Astrocyte of the spinal cord (primary cell): ENCODE results near the gene ZSCAN16.

Source experiments
- DNase-seq: peaks from one replicate; pipeline ENCODE4 v3.0.0; 2011; ENCODE audit warnings: low read depth, low spot score
- H3K4me3 ChIP-seq: 2 replicates; pipeline ENCODE4 v1.5.1; 2011; ENCODE audit warnings: low read depth, mild to moderate bottlenecking, low read length, moderate library complexity
- in situ Hi-C: cut with HindIII; loops from 2 replicates; pipeline ENCODE4 v1.10.0; 2017; ENCODE audit warnings: low sequenced_read_pairs
- TF ChIP-seq, protein P1 (sequence below): IDR thresholded peaks from 2 replicates; pipeline ENCODE4 v1.5.1; 2012; ENCODE audit warnings: low read depth, mild to moderate bottlenecking, low read length, inconsistent platforms

Gene ZSCAN16

DNA sequence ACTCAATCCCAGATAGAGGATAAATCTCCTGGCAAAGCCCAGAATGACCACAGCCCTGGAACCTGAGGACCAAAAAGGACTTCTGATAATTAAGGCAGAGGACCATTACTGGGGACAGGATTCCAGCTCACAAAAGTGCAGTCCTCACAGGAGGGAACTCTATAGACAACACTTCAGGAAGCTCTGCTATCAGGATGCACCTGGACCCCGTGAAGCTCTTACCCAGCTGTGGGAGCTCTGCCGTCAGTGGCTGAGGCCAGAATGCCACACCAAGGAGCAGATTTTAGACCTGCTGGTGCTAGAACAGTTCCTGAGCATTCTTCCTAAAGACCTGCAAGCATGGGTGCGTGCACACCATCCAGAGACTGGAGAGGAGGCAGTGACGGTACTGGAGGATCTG lies 992 bp downstream of the ZSCAN16 start:
- TF ChIP-seq, protein P1, sequence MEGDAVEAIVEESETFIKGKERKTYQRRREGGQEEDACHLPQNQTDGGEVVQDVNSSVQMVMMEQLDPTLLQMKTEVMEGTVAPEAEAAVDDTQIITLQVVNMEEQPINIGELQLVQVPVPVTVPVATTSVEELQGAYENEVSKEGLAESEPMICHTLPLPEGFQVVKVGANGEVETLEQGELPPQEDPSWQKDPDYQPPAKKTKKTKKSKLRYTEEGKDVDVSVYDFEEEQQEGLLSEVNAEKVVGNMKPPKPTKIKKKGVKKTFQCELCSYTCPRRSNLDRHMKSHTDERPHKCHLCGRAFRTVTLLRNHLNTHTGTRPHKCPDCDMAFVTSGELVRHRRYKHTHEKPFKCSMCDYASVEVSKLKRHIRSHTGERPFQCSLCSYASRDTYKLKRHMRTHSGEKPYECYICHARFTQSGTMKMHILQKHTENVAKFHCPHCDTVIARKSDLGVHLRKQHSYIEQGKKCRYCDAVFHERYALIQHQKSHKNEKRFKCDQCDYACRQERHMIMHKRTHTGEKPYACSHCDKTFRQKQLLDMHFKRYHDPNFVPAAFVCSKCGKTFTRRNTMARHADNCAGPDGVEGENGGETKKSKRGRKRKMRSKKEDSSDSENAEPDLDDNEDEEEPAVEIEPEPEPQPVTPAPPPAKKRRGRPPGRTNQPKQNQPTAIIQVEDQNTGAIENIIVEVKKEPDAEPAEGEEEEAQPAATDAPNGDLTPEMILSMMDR = no peak
- in situ Hi-C loops = no loop called here
- H3K4me3 ChIP-seq = no peak overlapping the region
- no peak for DNase-seq

DNA sequence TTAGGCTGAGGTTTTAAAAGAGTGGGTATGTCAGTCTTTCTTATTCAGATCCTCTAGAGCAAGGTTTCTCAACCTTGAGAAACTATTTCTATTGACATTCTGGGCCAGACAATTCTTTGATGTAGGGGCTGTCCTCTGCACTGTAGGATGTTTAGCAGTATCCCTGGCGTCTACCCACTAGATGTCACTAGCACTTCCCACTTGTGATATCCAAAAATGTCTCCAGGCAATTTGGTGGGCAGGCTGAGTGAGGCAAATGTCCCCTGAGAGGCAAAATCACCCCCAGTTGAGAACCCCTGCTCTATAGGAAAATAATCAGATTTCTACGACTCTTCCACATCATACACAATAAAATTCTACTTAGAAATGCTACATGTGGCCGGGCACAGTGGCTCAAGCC lies 9.6 kb downstream of the ZSCAN16 start:
- TF ChIP-seq, protein P1 = peak; percentile 56
- peak; percentile 35 for DNase-seq
- in situ Hi-C loops = no loop called here
- H3K4me3 ChIP-seq = no peak overlapping the region

DNA sequence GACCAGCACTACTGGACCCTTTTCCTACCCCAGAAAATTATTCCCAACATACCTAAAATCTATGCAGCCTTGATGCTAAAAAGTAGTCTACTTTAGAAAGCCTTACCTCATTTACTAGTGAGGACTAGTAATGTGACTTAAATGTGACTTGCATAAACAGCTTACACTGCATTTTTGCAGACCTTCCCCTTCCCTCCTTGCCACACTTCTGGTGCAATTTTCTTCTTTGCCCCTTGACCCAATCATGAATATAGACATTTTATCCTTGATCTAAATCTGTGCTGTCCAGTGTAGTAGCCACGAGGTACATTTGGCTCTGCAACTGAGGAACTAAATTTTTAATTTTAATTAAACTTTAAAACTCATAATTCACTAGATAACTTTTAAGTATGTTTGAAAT lies 10.3 kb downstream of the ZSCAN16 start:
- TF ChIP-seq, protein P1 = no peak
- no peak overlapping the region for H3K4me3 ChIP-seq
- DNase-seq = no peak
- in situ Hi-C loops = no loop called here

- H3K4me3 ChIP-seq = no peak overlapping the region
- in situ Hi-C loops = no loop called here
- DNase-seq = no peak
- TF ChIP-seq, protein P1 = no peak
Measured at GRCh38 chr6:28135393-28135792, 11.0 kb downstream of the ZSCAN16 start.

- DNase-seq = peak; percentile 96
- peak overlapping the region; percentile 84 for H3K4me3 ChIP-seq
- TF ChIP-seq, protein P1 = no peak
- in situ Hi-C loops = no loop called here
Measured at GRCh38 chr6:28136585-28137504, 12.4 kb downstream of the ZSCAN16 start.

DNA sequence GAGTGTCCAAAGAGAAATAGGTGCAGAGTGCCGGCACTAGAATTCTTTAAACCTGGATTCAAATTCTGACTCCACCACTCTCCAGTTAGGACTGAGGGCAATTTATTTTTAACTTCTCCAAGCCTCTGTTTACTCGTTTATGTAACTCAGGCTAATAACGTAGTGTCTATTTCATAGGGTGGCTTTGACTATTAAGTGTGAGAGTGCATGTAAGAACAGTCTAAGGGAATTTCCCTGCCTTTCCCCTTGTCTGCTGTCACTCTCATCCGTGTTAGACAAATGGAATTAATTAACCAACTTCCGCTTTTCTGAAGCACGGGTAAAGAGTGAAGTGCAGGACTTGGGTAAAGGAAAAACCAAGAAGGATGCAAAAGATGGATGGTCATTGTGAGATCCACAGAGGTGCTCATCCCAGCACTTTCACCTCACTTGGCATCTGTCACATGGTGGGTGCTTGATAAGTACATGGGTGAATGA lies 13.1 kb downstream of the ZSCAN16 start:
- TF ChIP-seq, protein P1 = no peak
- in situ Hi-C loops = no loop called here
- no peak for DNase-seq

More for the DNA sequence above, 13.1 kb downstream of the ZSCAN16 start:
- H3K4me3 ChIP-seq = peak overlapping the region; percentile 84
